ENCODE results near the gene STRBP. TPM values are rescaled to one million over a fixed set of nuclear protein-coding genes. Genes with fewer than 3 reads are reported as not detected.

The STRBP gene
- polyA plus RNA-seq, 4 donors = 19.3 to 51.6 (median 50.1) TPM

- DNase-seq (ENCODE audit: low read depth in 4 of 4, low spot score in 3 of 4) = no peak
Observed at GRCh38 chr9:123138163-123138562, 130.2 kb downstream of the STRBP start.

DNA sequence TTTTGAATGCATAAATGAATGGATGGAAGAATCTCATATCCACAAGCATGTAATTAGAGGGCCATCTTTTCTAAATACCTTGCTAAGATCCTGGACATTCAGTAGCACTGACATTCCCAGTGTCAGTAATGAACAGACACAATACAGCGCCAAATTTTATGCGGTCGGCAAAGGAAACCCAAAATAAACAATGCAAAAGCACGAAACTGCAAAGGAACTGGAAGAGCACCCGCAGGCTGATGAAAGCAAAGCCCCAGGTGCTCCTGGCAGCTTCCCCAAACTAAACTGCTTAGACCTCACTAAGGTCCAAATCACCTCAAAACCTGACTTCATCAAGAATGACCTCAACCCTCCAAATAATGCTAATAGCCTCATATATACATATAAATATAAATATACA lies 133.0 kb downstream of the STRBP start:
- no peak for DNase-seq (ENCODE audit: low read depth in 4 of 4, low spot score in 3 of 4)

DNA sequence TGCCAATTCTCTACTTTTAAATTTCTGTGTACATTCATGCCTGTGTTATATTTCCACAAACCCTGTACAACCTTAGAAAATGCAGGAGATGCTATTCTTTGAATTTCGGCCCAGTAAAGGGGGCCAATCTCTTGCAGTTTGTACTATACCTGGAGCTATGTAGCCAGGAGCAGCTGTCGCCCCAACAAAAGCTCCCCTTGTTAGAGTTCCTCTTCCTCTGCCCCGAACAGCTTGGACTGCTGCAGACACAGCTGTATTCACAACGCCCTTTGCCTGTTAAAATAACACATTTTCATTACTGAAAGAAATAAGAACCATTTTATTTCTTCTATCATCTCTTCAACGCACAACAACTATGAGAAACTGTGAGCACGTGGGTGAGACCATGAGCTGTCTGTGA lies 135.7 kb downstream of the STRBP start:
- no peak for DNase-seq (ENCODE audit: low read depth in 4 of 4, low spot score in 3 of 4)

DNA sequence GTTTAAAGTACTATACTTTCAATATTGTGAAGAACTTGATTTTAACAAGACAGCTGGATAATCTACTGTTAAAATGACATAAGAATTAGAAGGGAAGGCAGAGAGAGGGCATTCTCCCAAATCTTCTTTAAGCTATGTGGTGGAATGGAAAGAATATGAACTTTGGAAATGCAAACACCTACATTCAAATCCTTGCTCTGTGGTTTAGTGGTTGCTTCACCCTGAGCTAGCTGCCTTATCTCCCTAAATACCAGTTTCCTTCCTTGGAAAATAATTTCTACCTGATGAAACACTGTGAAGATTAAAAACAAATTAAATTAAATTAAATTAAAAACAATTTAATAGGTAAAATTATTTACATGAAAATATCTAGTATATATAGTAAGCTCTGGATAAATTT lies 136.4 kb downstream of the STRBP start:
- DNase-seq (ENCODE audit: low read depth in 4 of 4, low spot score in 3 of 4) = no peak

DNA sequence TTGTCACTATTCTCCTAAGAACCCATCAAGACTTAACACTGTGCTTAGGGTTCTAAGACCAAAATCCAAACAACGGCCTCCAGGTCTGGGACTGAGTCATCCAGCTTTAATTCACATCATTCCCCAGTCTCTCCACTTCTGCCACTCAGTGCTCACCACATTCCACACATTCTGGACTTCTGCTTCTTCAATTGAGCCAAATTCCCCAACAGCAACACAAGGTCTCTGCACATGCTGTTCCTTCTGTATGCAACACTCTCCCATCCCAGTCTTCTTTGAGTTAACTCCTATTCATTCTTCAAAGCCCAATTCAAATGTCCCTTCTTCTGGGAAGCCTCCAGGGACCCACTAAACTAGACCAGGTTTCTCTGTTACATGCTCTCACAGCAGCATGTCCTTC lies 137.1 kb downstream of the STRBP start:
- no peak for DNase-seq (ENCODE audit: low read depth in 4 of 4, low spot score in 3 of 4)

- no peak for DNase-seq (ENCODE audit: low read depth in 4 of 4, low spot score in 3 of 4)
Observed at GRCh38 chr9:123129423-123129822, 139.0 kb downstream of the STRBP start.

DNA sequence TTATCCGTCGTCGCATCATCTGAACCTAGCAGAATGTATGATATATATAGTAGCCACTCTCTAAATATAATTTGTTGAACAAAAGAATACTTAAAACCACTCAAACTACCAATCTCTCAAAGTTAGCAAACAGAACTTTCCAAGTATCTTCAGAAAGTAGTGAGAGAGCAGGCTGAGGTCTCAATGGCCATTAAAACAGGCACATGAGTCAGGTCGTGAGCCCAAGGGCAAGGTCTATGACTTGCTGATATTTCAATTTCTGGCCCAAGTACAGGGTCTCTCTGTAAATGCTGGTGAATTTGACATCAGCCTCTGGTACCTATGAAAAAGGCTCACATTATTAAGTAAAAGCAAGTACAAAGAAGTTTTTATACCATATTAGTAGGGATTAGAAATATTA lies 139.8 kb downstream of the STRBP start:
- no peak for DNase-seq (ENCODE audit: low read depth in 4 of 4, low spot score in 3 of 4)

- no peak for DNase-seq (ENCODE audit: low read depth in 4 of 4, low spot score in 3 of 4)
Observed at GRCh38 chr9:123127512-123128075, 140.8 kb downstream of the STRBP start.

- no peak for DNase-seq (ENCODE audit: low read depth in 4 of 4, low spot score in 3 of 4)
Observed at GRCh38 chr9:123121457-123121856, 146.9 kb downstream of the STRBP start.

DNA sequence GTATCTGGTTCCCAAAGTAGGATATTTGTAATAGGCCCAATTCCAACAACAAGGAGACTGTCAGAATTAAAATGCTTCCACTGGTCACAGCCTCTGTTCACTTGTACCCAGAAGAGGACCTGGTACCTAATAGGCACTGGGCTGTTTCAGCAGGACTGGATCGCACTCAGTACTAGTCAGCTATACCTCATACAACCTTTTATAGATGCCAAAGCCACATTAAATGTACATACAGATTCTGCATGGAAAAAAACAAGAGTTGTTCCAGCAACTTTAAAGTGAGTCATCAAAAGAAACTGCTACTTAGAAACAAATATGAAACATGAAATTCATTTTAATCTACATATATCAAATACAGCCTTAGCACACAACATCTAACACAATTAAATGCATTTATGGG lies 147.4 kb downstream of the STRBP start:
- DNase-seq (ENCODE audit: low read depth in 4 of 4, low spot score in 3 of 4) = no peak

DNA sequence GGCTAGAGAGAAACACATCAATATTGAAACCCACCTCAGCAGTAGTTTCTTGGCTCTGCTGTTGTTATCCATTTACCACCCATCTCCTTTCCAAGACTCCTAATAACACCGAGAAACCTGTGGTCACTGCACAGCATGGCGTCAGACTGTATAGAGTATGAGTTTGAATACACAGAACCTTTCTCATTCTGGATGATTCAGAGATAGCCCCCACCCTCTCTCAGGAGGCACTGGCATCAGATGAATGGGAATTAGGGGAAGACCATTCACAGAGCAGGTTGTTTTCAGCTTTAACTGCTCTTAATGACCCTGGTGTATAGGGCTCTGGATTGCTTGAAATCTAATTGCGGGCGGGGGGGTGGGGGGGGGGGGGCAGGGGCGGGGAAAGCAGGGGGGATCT lies 148.3 kb downstream of the STRBP start:
- no peak for DNase-seq (ENCODE audit: low read depth in 4 of 4, low spot score in 3 of 4)

DNA sequence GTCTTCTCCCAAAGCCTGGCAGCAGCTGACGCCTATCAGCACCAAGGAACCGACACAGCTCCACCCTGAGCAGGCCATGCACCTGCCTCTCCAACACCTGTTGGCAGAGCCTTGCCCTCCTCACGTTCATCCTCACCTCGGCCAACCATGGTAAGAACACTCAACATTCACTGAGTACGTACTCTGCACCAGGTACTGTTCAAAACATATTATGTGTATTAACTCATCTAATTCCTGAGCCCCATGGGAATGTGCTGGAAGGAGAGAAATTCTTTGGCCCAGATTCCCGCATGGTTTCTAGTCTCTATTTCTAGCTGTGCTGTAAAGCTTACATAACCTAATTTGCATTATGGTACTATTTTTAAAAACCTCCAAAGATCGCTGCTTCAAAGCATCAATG lies 148.8 kb downstream of the STRBP start:
- DNase-seq (ENCODE audit: low read depth in 4 of 4, low spot score in 3 of 4) = no peak

- DNase-seq (ENCODE audit: low read depth in 4 of 4, low spot score in 3 of 4) = no peak
Observed at GRCh38 chr9:123116036-123116435, 152.3 kb downstream of the STRBP start.

DNA sequence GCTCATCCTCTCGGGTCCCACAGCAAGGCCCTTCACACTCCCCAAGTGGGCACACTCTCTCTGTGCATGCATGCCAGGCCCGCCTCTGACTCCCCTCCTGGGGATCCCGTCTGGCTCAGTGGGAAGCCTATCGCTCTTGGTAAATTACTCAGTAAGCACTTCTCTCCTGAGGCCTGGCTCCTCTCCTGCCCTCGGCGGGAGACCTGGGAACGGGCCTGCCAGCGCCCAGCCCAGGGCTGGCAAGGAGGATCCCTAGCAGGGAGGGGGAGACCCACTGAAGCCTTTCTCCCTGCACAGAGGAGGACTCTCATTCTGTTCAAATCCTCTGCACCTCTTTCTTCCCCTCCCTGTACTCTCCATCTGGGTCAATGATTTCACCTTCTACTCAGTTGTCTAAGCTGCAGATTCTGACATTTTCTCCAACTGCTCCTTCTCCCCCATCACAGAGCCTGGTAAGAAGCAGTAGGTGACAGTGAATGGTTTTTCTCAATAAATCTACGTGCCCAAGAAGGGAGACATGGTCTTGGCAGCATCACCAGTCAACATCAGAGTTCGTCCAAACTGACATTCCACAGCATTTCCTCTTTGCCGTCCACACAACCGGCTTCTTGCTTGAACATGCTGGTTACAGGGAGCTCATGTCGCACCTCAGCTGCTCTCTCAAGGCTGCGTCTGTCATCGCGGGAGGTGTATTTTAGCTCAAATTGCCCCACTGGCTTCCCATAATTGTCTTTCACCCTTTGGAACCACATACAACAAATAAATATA lies 153.1 kb downstream of the STRBP start:
- no peak for DNase-seq (ENCODE audit: low read depth in 4 of 4, low spot score in 3 of 4)

- DNase-seq (ENCODE audit: low read depth in 4 of 4, low spot score in 3 of 4) = no peak
Observed at GRCh38 chr9:123113185-123113584, 155.2 kb downstream of the STRBP start.

DNA sequence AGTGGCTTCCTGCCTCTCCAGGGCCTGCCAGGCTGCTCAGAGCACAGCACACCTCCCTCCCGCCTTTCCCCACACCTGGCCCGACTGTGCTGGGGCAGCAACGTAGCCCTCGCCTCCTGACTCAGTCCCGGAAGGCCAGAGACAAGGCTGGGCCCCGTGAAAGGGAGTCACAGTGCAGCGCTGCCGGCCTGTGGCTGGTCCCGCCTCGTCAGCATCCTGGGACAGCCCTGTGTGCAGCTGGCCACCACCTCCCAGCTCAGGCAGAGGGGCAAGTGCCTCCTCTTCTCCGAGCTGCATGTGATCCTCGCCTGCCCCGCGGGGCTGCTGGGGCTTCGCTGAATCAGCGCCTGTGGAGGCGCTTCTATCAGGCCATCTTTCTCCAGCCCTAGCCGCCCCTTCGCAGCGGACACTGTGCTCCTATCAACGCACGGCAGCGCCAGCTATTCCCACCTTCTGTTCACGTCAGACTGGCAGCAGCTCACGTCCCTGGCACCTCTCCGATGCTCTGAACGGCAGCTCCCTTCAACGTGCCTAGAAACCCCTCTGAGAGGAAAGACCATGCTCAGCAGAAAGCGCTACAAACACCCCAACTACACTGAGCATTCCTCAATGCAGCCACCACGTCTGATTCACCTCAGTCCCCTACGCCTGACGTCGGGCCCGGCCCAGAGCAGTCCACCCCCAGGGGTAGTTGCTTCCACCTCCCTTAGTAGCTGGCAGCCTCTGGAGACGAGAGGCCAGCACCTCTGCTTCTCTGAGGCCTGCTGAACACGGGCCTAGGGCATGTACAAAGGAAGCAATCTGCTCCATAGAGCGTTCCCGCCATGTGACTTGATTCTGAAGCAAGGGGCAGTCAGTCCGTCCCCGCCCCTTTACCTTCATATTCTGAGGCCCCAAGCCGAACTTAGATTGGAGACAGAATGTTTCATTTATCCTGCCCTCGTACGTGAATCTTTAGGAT lies 156.1 kb downstream of the STRBP start:
- DNase-seq (ENCODE audit: low read depth in 4 of 4, low spot score in 3 of 4) = no peak

DNA sequence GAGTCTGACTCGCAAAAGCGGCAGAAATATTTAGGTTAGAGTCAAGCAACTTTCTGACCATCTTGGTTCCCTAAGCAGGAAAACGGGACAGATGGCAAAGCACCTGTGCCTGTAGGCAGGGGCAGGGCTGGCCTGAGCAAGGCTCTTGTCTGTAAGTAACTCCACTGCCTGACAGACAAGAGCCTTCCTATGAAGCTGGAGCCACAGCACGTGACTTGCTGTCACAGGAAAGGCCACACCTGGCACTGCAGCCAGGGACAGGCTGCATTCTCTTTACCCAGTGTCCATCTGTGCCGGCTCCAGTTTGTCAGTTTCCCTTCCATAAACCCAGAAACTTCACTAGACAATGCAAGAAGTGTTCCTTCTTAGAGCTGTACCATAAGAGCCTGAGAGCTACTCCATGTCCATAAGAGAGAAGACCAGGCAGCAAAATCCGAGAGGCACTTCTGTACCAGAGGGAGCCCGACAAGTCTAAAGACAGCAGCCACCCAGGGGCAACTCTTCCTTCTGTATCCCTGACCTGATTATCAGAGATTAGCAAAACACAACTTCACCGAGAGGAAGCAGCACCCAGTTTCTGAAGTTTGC lies 156.9 kb downstream of the STRBP start:
- DNase-seq (ENCODE audit: low read depth in 4 of 4, low spot score in 3 of 4) = no peak

DNA sequence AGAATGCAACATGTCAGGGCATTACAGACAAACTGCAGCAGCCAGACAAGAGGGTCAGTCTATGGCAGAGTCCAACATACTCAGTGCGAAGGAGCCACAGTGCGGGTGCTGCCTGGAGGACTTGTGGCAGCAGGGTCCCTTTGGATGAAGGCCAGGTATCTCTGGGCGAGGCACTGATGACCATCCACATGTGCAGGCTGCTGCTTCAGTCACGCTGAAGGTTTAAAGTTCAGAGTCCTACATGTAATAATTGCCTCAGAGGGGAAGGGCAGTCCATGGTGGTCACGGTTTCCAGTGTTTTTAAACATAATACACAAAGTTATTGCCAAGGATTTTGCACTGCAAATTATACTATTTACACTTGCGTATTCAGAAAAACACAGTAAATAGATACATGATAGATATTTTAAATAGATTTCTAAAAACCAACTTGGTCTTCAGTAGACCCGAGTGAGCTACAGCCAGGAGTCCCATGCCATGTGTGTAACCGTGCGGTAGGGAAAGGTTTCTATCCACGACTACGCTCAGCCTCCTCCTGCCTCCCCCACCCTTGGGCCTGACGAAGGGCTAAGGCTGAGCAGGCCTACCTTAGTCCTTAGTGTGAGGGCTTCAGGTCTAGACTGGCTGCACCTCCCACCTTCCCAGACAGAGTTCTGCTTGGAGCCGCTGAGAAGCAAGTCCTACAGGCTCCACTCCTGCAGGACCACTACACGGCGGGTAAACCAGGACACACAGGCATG lies 158.7 kb downstream of the STRBP start:
- DNase-seq (ENCODE audit: low read depth in 4 of 4, low spot score in 3 of 4) = no peak

GRCh38 chr9:123108976-123109375 lies 159.4 kb downstream of the STRBP start:
- DNase-seq (ENCODE audit: low read depth in 4 of 4, low spot score in 3 of 4) = no peak

- DNase-seq (ENCODE audit: low read depth in 4 of 4, low spot score in 3 of 4) = no peak
Observed at GRCh38 chr9:123107639-123108285, 160.6 kb downstream of the STRBP start.
